NCI-H146 (cell line): ENCODE data around the gene HOXD11.
A peak's percentile ranks its signal among the peaks of the same experiment; 100 is the strongest.

Experiments
- DNase-seq: peaks from one replicate; lab custom pipeline; 2025; lab: John Stamatoyannopoulos, UW

Gene HOXD11

DNA sequence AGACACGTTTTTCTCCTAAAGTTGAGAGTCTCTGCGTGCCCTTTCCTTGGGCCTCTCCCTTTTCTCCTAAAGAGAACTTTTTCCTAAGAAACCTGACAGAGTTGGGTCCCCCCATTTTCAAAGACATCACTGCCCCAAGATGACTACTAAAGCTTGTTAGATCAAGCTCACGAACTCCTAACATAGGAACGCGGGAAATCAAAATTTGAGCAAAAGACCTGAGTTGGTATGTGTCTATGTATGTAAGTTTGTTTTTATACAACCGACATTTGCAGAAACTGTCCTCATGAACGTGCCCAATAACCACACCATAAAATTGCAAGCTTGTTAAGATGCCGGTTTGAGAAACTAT lies 13.2 kb upstream of the HOXD11 start:
- DNase-seq: no peak

DNA sequence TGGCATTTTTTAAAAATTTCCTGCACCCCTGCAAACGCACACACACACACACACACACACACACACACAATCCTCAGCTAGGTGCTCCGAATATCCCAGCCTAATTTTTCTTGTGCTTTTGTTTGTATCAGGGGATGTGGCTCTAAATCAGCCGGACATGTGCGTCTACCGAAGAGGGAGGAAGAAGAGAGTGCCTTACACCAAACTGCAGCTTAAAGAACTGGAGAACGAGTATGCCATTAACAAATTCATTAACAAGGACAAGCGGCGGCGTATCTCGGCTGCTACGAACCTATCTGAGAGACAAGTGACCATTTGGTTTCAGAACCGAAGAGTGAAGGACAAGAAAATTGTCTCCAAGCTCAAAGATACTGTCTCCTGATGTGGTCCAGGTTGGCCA lies 12.7 kb upstream of the HOXD11 start:
- peak; percentile 4 for DNase-seq

GRCh38 chr2:176095421-176095820 lies 11.7 kb upstream of the HOXD11 start:
- DNase-seq: no peak

DNA sequence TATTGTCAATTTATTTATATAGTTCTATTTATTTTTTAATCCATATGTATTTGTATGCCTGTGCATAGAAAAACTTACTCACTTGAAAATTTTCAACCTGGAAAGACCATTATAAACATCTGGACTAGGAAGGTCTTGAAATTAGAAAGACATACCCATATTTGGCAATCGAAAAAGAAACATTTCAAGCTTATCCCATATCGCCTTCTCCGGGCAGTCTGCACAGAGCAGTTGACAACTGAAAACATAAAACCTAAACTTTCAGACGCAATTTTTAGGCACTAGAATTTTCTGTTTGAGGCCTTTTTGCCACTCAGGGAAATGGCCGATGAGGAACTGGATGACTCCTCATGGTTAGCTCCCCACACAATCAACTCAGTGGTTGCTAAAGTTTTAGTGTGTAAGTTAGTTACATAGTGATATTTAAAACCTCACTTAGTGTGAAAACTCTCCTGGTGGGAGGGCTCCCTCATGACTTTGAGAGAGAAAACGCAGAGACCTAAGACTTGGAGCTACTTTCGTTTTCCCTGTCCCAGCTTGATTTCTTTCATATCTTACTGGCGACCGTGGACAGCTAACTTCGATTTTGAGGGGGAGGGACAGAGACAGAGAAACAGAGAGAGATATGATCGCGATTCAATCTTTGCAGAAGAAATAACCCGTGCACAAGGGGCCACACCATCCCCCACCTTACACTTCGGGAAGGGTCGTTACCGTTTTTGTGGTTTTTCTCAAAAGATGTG lies 10.7 kb upstream of the HOXD11 start:
- no peak for DNase-seq

DNA sequence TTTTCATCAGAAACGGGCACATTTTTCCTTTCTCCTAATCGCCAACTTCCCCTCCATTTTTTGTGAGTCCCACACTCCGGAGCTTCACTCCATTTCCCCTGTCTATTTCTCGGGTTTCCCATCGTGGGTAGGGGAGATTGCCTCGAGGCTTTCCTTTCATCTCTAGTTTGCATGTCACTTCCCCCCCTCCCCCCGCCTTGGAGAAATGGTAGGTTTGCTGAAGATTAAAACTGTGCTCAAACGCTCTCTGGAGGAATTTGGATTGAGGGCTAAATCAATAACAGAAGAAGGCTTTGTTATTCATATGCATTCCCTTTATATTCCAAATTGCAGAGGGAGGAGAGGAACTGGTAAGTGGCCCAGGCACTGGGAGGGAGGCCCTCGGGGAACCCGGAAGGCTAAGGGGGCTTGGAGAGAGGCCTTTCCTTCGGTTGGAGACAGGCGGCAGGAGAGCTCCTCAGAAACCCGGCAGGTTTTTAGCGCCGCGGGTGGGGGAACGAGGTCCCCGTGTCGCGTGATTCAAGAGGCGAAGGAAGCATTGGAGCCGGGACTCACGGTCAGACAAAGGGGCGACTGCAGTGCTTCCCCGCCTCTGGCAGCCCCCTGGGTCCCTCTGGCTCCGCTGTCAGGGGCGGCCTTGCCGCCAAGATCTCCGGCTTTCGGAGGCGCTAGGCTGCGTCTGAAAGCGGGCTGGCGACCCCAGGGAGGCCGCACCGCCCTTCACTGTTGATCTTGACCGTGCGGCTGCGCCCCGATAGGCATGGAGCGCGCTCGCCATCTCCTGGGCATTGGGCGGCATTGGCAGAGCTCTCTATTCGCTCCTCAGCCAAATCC lies 9.9 kb upstream of the HOXD11 start:
- peak; percentile 82 for DNase-seq

- DNase-seq: no peak
Observed at GRCh38 chr2:176097820-176098365, 9.2 kb upstream of the HOXD11 start.

- DNase-seq: peak; percentile 79
Observed at GRCh38 chr2:176098366-176099158, 8.5 kb upstream of the HOXD11 start.

DNA sequence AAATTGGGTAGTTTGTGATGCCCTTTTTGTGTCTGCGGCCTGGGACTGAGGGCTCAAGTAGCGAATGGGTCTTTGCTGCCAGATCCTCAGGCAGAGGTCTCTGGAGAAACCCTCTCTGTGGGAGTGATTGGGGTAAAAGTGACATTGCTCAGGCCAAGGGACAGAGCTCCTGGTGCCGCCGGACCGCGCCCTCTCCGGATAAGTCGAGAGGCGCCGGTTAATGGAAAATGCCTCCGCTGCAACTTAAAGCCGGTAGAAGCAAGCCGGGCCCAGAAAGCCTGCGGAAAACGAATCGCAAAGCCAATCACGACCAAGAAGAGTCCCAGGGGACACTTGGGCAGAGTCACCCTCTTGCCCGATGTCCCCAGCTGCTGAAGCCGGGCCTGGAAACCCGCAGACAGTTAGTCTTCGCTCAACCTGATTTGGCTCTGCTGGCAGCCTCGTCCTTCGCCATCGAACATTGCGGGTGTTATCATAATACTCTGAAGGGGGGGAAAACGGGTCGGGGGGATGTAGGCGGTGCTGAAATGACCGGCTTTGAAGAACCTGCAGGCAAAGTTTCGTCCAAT lies 7.8 kb upstream of the HOXD11 start:
- no peak for DNase-seq

- DNase-seq: no peak
Observed at GRCh38 chr2:176099728-176100546, 7.1 kb upstream of the HOXD11 start, which contains the start of gene HOXD12. HOXD12 (plus strand) TSS chr2:176099795; CDS start chr2:176099802, 7 bp downstream.

- DNase-seq: no peak
Observed at GRCh38 chr2:176100547-176101140, 6.4 kb upstream of the HOXD11 start.

DNA sequence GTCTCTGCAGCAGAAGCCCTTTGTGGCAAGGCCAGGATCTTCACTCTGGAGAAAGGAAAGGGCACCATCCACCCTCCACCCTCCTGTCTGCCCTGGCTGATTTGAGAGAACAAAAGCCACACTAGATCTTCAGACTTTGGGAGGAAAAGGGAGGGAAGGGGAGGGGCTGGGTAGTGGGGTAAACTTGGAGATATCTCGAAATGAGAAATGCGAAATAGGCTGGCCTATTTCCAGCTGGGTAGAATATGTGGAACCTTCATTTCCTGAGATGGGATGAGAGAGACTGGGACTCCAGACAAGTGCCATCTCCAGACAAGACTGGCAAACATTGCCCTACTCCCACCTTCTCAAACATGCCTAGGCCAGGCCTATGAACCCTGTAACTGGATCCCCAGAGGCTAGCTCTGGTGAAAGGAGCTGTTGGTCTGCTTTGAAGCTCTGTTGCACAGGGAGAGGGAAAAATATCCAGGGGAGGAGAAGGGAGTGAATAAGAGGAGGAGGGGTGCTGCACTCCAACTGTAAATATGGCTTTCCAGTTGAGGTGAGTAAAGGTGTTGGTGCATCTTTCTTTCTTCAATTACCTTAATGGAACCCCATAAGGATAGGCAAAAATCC lies 5.8 kb upstream of the HOXD11 start:
- no peak for DNase-seq

- no peak for DNase-seq
Observed at GRCh38 chr2:176101842-176102241, 5.2 kb upstream of the HOXD11 start.

- no peak for DNase-seq
Observed at GRCh38 chr2:176102309-176102866, 4.7 kb upstream of the HOXD11 start.

DNA sequence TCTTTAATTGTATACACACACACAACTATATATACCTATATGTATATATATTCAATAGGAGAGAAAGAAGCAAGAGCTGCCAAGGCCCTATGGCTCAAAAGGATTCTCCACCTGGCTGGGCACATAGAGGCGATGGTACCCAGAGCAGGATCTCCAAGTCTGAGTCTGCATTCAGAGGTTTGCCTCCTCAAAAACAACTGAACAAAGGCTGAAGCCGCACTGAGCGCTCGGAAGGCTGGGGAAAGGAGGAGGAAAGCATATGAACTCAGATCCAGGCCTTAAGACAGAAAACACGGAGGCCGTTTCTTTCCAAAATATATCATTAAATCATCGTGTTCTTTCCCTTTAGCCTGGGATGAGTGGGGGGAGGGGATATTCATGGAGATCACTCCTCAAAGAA lies 3.9 kb upstream of the HOXD11 start:
- DNase-seq: no peak

GRCh38 chr2:176103742-176104315 lies 3.3 kb upstream of the HOXD11 start:
- no peak for DNase-seq

DNA sequence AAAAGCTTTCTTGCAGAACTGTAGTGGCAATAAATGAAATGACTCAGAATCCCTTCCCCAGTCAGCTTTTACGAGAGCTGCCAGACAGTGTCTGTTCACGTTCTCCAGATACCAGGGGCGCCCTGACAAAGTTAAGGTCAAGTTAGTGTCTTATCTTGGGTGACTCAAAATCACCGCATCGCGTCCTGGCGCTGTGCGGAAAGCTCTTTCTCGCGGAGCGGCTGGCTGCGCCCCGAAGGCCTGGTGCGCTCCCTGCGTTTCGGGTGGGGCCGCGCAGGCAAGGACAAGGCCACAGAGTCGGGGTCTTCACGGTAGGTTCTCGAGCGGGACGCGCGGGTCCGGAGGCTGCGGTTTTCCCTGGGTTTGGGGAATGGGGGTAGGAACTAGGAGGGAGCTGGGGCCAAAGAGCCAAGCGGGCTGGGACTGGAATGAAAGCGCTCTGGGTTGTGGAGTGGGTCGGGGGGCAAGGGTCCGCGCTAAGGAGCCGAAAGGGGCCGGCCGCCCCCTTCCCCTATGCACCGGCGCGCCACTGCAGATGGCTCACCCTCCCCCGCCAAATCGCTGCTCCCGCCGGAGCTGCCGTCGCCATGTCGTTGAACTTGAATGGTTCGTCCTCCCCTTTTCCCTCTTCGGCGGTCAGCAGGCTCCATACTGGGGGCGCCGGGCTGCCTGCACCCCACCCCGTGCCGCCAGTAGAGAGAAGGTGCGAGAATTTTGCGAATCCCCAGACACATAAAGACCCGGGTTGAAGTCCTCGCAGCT lies 2.6 kb upstream of the HOXD11 start:
- peak; percentile 26 for DNase-seq

GRCh38 chr2:176105078-176105729 lies 1.9 kb upstream of the HOXD11 start:
- peak; percentile 56 for DNase-seq
